DND-41 (cell line): ENCODE data around the gene VAC14.

Experiments used
- CTCF ChIP-seq: IDR thresholded peaks from 2 replicates; pipeline ENCODE4 v1.5.1; 2012; ENCODE audit warnings: borderline replicate concordance, low read length, moderate library complexity, mild to moderate bottlenecking; ENCODE audit not compliant: poor library complexity, severe bottlenecking; ENCODE audit errors: extremely low read depth
- EZH2 ChIP-seq: IDR thresholded peaks from 3 replicates; pipeline ENCODE4 v1.6.1; 2012; ENCODE audit warnings: borderline replicate concordance, low read depth, mild to moderate bottlenecking, moderate library complexity, low read length, inconsistent platforms; ENCODE audit not compliant: severe bottlenecking

GRCh38 chr16:70751593-70751992 lies 49.4 kb downstream of the VAC14 start:
- no peak for TF ChIP-seq CTCF
- TF ChIP-seq EZH2, result no peak
